ENCODE results near the gene LRP1B.

The LRP1B gene

DNA sequence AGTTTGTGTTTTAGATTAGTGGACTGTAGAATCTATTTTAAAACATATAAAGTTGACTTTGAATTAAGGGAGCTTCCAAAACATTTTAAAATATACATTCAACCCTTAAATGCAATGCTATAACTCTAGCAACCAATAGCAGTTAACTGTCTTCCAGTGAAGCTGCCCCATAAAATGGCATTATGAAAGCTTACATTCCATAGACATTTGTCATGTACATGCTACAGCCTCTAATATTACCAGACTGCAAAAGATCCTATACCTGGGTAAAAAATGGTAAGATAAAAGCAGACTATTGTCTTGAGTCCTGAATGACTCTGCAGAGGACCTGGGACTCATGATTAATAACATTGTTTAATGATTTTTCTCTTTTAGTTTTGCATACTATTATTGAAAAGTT, 489.4 kb downstream of the LRP1B start:
- DNase-seq, result no peak

DNA sequence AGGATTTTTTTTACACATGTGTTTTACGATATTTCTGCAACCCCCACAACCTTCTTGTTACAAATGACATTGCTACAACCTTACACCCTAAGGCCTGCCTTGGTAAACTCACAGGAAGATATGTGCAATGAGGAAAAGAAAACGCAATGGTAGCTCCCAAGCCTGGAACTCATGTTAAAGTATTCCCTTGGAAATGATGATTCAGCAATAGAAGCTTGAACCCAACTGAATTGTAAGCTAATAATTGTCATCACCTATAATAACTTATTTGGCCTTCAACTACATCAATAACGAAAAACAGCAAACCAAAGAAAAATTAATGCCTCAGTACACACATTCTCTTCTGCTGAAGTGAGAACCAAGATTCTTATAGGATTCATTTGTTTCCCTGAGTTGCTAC, 491.0 kb downstream of the LRP1B start:
- DNase-seq, result no peak

DNA sequence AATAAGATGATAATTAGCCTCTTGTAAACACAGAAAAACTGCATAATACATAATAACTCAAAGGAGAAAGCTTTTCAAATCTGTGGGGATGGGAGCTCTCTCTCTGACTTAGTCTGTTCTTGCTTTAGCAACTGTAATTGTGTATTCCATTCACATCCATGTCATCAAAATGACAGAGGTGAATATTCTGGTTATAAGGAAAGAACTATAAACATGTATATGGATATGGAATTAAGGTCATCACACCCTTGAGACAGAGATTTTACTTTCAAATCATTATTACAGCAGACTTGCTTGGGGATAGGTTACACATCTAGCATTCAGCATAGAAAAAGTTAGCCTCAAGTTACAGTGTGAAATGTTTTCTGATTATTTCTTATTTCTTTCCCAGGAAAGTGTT, 497.7 kb downstream of the LRP1B start:
- no peak for DNase-seq

DNA sequence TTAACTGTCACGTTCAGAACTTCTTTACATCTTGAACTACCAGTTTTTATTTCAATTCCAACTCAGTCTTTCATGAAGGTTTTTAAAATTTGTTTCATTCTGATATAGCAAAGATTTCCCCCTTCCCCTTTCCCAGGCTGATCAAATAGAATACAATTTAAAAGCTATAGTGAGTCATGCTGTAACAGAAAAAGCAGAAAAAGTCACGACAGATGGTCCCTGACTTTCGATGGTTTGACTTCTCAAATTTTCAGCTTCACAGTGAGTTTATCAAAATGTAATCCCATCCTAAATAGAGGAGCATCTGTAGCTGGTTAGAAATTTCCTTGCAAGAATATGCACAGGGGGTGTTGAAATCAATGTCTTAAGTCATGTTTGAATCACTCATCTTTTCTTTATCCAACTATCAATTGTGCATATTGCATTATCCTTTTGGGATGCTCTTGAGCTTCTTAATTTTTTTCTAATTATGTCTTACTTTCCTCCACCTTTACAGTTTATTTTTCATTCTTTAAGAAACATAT, 500.3 kb downstream of the LRP1B start:
- DNase-seq, result no peak

DNA sequence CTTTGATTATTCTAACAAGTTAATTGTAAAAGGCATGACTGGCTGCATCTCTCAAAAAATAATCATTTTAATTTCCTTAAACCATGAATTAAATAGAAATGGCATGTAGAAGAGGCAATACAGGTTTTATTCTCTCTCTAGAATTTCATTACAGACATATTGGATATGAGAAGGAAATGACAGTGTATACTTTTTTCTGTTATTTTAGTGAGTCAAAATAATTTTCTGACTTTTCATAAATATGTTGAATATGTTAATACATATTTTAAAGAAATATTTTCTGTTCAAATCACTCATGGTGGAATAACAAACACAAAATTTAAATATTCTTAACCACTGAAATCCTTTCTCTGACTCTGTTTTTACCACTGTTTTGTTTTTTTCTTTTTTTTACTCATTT, 510.4 kb downstream of the LRP1B start:
- no peak for DNase-seq

DNA sequence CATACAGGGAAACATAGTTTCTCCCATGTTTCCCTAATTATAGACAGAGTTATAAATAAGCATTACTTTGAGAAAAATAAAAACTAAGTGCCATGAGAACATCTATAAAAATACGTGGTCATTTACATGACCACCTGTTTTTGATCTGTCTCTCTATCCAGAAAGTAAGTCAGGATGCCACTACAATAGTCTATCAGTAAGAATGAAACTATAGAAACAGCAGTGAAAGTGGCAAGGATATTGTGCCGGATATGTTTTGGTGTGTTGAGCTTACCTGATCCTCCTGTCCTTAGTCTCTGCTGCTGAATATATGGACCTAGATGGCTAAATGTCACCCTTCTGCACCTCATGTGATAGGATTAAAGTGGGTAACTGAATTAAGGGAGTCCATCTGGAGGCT, 512.4 kb downstream of the LRP1B start:
- DNase-seq, result no peak

DNA sequence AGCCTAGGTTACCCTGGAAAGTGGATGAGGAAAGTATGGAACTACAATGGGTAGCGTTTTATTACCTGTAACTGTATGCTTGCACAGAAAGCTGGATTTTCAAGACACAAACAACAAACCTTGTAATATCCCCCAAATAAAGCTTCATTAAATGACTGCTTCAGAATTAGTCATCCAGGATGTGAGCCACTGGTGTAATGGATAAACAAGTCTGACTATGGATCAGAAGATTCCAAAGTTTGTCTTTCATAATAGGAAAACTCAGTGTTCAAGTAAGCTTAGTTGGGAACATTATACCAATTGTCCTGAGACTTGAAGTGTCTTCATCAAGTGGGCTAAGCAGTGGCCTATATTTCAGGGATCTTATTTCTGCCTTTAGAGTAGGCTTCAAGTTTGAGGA, 518.8 kb downstream of the LRP1B start:
- no peak for DNase-seq

DNA sequence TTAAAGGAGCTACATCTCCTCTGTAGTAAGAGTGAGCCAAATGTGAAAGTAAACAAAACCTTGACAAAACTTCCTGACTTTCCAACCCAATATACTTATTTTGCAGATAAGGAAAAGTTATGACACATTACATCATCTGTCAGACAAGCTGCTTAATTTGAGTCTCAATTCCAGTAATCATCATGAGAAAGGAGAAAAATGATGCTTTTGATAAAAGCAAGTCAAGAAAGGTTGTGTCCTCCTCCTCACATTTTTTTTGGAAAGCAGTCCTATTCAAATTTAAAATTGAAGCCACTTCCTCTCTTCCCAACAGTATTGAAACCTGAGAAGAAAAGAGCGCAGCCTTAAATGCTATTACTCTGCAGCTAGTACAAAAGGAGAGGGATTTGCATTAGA, 519.6 kb downstream of the LRP1B start:
- DNase-seq, result no peak

DNA sequence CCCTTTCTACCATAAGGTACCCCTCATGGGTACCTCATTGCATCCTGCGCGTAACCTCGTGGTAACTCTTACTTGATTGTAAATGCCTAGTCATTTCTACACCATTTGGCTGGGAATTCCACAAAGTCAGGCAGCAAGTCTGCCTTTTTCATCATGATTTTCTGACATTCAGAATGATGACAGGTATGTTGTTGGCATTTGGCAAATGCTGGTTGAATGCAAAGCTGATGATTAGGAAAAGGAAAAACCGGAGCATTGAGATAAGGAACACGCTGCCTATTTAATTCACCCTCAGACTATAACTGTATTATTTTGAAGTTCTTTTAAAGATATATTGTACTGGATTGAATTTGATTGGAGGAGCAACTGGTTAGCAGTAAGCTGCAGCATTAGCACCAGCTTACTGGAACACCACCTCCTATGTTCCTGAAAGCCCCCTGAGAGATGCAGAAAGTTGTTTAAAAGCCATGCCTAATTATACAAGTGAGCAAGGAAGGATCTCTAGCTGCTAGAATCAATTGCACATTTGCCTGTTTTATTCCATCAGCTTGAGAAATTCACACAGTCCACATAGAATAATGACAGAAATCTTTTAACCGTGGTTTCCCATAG, 520.1 kb downstream of the LRP1B start:
- DNase-seq, result no peak

DNA sequence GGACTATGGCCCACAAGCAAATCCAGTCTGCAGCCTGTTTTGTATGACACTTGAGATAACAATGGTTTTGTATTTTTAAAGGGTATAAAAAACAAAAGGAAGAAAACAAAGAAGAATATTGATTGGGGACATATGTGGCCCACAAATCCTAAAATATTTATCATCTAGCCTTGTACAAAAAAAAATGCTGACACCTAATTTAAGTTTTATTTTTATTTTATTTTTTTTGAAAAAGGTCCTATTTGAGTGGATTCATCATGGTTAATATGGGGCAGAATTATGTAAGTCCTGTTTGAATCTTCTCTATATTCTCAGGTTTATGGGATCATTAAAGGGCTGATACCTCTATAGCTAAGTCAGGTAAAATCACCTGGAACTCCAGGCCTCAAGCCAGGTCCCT, 525.7 kb downstream of the LRP1B start:
- no peak for DNase-seq

DNA sequence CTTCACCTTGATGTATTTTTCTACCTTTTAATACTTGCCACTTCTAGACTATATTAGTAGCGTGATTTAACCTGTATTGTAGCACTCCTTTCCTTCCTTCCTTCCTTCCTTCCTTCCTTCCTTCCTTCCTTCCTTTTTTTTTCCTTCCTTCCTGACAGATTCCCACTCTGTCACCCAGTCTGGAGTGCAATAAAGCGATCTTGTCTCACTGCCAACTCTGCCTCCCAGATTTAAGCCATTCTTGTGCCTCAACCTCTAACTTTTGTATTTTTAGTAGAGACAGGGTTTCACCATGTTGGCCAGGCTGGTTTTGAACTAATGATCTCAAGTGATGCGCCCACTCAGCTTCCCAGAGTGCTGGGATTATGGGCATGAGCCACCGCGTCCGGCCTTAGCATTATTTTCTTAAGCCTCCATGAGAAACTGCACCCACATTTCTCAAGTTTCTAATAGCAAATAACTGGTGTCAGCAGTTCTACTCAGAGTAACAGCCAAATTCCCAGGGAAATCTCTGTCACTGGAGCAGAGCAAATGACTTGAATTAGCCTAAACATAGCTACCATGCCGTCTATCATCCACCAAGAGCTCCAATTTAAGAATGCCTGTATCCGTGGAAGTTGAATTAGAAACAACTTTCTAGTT, 529.2 kb downstream of the LRP1B start:
- DNase-seq, result no peak

DNA sequence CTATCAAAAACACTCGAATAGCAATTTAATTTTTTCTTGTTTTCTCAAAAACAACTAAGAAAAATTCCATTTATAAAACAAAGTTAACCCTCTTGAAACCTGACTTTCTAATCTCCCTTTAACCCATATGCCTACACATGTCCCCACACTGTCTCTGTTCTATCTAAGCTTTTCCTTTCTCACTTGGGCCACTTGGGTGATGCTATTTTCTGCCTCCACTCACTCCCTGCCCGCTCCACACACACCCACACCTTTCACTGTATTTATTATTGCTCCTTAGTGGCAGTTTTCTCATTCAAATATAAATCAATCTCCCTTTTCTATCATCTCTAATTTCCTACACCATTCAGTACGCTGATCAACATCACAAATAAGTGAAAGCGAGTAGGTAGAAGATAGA, 531.1 kb downstream of the LRP1B start:
- no peak for DNase-seq

DNA sequence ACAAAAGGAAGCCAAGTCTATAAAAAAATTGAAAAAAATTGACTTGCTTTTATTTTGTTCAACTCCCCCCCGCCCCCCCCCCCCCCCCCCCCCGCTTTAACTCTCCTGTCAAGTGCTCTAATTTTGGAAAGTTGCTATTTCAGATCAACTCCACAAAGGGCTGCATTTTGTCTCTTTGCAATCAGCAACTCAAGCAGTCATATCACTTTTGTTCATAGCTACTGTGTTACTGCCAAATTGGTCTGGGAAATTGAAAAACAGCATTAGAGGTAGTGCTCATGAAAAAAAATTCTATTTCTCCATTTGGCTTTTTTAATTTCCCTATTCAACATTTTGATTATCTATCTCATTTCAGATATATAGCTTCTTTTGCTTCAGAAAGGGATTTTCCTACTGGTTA, 531.8 kb downstream of the LRP1B start:
- no peak for DNase-seq

DNA sequence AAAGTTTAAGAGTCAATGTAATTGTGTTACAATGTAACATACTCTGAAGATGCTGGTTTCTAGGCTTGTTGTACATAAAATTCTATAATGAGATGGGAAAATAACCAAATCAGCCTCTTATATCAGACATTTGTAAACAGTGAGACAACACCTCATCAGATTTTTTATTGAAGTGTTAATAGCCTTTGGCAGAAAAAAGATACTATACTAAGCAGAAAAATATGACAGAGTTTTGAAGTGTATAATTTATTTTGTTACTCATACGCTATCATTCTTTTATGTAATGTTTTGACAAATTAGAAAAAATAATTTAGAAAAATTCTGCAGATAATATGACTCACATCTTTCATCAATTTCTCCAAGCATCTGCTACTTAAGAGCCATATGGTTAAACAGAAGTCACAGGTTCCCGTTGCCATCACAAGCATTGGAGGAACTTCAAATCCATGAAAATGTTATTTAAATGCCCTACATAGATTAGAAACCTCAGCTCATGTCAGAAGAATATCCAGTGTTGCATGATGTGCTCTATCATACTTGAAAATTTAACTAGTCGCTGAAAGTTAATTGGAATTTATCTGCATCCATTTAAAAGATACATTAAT, 535.4 kb downstream of the LRP1B start:
- no peak for DNase-seq

DNA sequence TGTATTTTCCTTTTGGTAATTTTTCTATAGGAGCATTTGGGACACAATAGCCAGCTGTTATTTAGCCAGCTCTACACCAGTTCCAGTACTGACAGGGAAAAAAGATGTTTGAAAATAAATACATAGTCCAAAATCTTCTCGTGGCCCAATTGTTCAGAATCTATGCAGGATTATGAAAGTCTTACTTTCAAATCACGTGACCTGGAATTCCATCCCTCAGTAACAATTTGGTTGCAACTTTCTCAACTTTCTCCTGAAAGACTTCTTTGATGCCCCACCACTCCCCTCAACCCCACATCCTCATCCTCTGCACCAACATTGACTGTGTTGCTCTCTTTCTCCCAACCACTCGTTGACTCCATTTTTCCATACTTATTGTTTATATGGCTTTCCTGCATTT, 539.0 kb downstream of the LRP1B start:
- DNase-seq, result no peak

DNA sequence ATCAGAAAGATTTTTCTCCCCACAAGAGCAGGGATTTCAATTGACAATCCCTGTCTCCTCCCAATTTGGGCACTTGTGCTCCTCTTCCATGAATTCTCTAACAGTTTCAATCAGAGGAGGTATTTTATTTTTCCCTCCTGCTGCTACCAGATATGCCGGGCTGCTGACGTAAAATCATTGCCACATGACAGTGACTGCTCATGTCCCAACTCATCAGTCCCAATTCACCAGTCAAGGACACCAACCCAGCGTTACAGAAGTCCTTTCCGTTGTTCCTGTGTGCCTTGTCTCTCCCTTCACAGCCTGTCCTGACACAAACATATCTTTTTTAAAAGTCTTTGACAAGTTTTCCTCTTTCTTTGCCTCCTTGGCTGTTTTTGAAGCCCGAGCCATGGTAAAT, 540.2 kb downstream of the LRP1B start:
- DNase-seq, result no peak

DNA sequence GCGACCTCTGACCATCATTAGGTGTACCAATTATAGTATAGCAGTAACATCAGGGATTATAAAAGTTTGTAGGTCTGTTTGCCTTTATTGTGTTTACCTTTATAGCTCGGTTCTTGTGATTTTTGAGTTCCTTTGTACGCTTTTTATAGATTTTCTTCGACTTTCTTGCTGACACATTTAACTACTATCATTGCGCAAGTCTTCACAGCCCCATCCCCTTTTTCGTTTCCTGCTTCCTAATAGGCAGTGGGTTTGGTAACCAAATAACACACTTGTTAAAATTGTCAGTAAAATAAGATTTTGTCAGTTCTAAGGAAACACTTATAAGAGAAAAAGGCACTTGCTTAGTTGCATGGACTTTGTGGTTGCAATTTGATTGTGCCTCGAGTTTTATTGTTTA, 541.5 kb downstream of the LRP1B start:
- DNase-seq, result no peak

DNA sequence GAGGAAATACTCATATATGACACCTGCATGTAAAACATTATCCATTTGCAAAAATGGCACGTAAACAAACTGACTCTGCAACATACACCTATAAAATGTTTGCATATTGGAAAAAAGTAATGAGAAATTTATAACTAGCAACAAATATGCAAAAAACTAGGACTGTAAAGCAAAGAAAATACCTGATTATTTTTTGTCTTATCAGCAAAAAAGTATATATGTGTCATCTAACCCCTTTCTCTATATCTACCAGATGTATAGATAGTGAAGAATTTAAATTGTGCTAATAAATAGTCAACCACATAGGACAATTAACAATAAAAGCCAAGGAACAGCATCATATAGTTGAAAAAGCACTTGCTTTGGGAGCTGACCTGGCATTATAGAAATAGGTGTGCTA, 543.8 kb downstream of the LRP1B start:
- DNase-seq, result no peak

DNA sequence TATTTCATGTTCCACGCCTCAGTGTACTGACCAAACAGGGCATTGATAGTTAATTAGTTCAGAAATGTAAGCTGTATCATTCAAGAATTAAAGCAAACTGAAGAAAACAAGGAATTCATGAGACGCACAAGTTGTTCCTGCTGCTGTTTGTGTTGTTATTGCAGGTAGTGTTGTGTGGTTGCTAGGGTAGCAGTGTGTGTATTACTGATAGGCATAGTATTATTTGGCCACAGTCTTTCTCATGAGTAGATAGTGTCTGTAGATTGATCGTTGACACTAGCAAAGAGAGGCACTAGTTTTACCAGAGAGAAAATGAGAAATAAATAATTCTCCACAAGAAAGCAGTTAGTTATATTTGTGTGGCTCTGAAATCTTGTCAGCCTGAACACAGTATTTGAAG, 548.6 kb downstream of the LRP1B start:
- no peak for DNase-seq

DNA sequence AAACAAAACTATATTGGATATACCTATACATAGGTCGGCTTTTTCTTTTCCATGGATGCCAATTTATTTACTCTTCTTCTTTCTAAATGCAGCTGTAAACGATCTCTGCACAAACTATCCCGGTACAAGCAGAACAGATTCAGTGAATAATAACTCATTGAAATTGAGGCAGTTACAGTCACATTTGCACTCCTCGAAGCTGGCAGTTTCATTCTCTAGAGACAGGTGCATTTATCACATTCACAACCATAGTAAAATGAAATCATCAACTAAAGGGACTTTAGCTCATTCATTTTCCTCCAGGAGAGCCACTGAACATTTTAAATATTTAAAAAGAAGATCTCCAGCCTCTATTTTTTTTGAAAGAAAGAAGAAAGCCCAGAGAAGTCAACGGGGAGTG, 551.7 kb downstream of the LRP1B start:
- no peak for DNase-seq

DNA sequence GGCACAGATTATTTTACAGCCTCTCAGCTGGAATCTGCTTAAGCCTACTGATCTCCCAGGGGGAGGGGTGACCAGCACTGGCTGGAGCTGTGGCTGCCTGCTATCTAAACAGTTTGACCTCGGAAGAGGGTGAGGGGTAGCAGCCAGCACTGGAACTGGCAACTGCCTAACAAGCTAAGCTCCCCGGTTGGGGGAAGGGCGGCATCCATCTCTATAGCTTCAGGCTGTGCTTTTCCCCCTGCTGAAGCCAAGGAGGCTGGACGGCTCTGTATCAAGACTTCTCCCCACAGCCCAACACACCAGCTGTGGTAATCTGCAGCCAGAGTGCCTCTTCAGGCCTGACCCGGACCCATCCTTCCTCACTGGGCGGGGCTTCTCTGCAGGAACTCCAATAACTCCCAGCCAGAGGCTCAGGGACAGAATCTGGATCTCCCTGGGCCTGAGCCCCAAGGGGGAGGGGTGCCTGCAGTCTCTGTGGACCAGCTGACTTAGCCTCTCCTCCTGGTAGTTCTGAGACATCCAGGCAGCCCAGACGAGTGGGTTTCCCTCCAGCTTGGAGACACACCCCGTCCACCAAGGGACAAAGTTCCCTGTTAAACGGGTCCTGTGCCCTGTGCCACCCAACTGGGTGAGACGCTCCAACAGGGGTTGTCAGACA, 560.2 kb downstream of the LRP1B start:
- no peak for DNase-seq

DNA sequence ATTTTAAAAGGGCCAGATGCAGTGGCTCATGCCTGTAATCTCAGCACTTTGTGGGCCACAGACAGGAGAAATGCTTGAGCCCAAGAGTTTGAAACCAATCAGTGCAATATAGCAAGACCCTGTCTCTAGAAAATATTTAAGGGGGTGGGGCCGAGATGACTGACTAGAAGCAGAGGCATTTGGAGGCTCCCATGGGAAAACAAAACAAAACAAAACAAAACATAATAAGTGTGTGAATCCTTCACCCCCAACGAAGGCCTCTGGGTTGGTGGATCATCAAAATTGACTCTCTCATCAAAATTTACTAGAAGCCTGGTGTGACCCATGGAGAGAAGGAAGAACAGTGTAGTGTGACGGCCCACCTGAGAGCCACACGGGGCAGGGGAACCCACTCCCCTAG, 560.9 kb downstream of the LRP1B start:
- no peak for DNase-seq

DNA sequence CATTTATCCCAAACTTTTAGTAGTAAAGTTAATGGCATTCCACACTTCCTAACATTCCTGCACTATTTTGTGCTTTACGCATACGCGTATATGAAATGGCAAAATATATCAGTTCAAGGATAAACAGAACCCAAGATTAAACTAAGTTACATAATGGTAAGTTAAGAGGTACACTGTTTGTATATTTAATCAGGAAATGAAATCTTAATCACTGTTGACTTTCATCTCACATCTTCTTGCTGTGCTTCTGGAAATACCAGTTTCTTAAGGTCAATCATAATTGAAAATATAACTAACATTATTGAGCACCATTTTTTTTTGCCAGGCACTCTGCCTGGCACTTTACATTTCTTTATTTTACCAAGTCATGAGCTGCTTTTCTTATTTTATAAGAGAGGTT, 565.2 kb downstream of the LRP1B start:
- no peak for DNase-seq

DNA sequence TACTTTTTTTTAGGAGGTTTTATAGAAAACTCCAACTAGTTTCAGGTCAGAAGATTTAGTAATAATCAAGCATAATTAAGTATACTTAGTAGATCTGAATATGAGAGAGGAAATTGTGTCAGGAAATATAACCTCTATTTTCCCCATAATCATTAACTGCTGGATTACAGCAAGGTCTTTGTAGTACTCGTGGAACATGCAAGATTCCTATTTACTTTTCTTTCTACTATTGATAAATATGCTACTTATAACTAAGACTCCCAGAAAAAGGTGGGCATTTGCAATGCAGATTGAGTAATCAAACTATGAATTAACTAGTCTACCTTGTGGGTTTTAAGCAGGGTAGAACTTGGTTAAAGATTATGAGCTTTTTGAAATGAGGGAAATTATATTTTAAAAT, 570.1 kb downstream of the LRP1B start:
- no peak for DNase-seq
